HG03571 (cell line): ENCODE results near the gene CCDC117.
"Not testable (repeated sequence)": the region's sequence is repeated elsewhere in the genome, so short reads cannot be mapped to it uniquely, and the experiment has no call there.

ENCODE experiments used
- ATAC-seq: cut with Tn5 transposase; IDR thresholded peaks from one replicate; pipeline ENCODE4 v1.9.1; 2021; ENCODE audit not compliant: unreplicated experiment

The CCDC117 gene

DNA sequence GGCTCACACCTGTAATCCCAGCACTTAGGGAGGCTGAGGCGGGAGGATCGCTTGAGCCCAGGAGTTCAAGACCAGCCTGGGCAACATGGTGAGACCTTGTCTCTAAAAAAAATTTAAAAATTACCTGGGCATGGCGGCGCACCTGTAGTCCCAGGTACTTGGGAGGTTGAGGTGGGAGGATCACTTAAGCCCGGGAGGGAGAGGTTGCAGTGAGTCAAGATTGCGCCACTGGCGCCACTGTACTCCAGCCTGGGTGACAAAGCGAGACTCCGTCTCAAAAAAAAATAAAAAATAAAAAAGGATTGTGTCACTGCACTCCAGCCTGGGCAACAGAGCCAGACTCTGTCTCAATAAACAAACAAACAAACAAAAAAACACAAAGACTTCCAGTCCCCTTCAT is 52.0 kb downstream of the CCDC117 start:
- ATAC-seq = not testable (repeated sequence)

GRCh38 chr22:28826430-28826829 is 53.9 kb downstream of the CCDC117 start:
- ATAC-seq = not testable (repeated sequence)

DNA sequence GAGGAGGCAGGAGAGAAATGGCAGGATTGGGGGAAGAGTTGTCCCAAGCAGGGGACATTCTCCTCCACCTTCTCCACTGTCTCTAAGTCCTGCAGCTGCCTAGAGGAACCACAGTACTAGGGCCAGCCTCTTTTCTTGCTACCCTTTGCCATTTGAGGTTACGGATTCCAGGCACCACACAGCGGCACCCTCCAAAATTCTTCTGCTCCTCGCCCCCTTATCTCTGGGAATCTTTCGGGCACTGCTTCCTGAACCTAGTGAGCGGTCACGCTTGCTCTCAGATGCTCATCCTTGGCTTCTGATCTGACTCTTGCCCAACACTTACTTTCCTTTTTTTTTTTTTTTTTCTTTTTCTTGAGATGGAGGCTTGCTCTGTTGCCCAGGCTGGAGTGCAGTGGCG is 54.4 kb downstream of the CCDC117 start:
- no peak for ATAC-seq

GRCh38 chr22:28829358-28830181 is 57.1 kb downstream of the CCDC117 start:
- ATAC-seq = no peak

- ATAC-seq = no peak
Measured at GRCh38 chr22:28830441-28830840, 57.9 kb downstream of the CCDC117 start.

- ATAC-seq = no peak
Measured at GRCh38 chr22:28831140-28832072, 58.9 kb downstream of the CCDC117 start.

DNA sequence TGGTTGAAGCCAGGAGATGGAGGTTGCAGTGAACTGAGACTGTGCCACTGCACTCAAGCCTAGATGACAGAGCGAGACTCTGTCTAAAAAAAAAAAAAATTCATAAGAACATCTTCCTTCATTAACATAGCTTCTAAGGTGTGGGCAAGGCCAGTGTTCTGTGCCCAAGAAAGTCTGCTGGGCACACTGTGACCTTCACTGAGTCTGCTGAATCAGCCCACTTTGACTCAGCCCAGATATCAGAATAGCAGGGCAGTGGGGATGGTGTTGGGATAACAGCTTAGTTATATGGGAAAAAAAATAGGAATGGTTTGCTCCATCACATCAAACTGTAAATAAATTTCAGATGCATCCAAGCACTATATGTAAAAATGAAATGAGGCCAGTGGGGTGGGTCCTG is 60.2 kb downstream of the CCDC117 start:
- no peak for ATAC-seq

GRCh38 chr22:28833276-28833923 is 60.9 kb downstream of the CCDC117 start:
- no peak for ATAC-seq

GRCh38 chr22:28835630-28836189 is 63.2 kb downstream of the CCDC117 start:
- no peak for ATAC-seq

DNA sequence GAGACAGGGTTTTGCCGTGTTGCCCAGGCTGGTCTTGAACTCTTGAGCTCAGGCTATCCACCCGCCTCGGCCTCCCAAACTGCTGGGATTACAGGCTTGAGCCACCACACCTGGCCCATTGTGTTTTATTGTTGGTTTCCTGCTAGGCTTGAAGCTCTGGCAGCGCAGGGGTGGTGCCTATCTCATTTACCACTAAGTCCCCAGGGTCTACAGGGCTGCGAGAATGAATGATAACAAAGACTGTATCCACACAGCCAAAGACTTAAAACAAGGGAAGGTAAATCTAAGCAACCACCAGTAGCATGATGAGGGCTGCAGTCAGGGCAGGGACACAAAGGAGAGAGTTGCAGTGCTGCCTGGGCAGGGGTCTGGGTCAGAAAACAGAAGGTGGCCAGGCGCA is 65.1 kb downstream of the CCDC117 start:
- ATAC-seq = no peak
